Stimulated activated CD4-positive, alpha-beta T cell treated with anti-CD3 and anti-CD28 coated beads, Interleukin-12 subunit alpha, Interleukin-12 subunit beta, amount 100 ng/mL, for 48 hours (primary cell): ENCODE data around the gene TXNDC5.

ENCODE experiments used
- DNase-seq, 3 donors: peaks; one replicate each; pipeline ENCODE4 v3.0.0-alpha.2; 2020; ENCODE audit warnings: low read depth in 2 of 3, low spot score in 1 of 3

The TXNDC5 gene

DNA sequence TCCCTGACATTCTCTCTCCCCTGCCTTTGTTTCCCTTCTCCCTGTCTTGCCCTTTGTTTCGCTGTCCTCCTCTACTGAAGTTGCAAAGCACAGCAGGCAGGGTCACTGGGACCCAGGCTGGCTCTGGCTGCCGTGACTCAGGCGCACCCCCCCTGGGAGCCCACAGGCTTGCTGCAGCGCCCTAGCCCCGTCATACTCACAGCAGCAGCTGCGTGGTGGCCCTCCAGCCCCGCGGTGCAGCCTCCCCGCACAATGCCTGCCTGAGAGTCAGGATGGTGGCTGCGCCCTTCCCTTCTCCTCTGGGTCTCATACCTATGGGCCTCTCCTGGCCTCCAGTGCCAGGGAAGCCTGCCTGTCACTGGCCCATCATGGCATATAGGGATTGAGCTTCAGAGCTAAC is 41.7 kb downstream of the TXNDC5 start:
- no peak for DNase-seq

- no peak for DNase-seq
Observed at GRCh38 chr6:7866526-7866925, 44.1 kb downstream of the TXNDC5 start.

DNA sequence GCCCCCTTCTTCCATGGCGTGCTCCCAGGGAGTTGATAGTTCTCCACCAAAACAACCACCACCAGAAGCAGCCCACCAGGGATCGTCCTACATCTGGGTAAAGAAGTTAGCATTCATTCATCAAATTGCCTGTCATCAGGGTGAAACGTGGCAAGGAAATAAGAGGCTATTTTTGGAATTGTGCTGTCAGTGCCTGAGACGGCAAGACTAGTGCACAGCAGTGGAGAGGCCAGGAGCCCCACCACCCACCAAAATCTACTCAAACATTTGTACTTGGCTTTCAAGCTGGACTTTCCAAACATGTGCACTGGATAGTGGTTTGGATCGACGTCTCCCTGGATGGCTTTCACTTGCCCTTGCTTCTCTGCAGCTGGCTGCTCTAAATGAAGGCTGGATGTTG is 44.8 kb downstream of the TXNDC5 start:
- DNase-seq = no peak

GRCh38 chr6:7859591-7859990 is 51.0 kb downstream of the TXNDC5 start:
- DNase-seq = no peak

DNA sequence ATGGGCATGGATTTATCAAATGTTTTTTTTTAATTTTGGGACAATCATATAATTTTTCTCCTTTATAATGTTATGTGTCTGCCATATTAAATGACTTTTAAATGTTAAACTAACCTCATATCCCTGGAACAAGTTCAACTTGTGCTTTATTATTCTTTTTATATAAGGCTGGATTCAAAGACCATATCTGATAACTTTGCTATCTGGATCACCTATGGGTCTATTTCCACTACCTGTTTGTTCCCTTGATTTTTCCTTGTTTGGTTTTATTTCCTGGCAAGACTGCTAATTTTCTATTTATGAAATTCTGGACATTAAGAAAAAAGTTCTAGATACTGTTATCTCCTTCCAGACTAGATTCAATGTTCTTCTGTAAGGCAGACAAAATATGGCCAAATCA is 58.8 kb downstream of the TXNDC5 start:
- no peak for DNase-seq

DNA sequence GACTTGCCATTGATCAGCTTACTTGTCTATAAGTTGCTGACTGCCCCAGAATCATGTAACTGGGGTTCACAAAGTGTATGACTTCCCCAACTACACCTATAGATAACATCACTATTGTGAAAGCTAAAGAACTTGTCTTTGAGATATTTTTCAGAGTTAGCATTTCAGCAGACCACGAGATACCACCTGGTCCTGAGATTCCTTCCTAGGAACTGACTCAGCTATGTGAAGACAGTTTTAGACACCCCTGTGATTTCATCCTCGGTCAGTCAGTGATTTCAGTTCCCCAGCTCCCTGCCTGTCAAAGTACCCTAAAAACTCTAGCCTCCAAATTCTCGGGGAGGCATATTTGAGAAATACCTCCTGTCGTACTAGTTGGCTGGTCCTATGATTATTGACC is 62.4 kb downstream of the TXNDC5 start:
- no peak for DNase-seq

DNA sequence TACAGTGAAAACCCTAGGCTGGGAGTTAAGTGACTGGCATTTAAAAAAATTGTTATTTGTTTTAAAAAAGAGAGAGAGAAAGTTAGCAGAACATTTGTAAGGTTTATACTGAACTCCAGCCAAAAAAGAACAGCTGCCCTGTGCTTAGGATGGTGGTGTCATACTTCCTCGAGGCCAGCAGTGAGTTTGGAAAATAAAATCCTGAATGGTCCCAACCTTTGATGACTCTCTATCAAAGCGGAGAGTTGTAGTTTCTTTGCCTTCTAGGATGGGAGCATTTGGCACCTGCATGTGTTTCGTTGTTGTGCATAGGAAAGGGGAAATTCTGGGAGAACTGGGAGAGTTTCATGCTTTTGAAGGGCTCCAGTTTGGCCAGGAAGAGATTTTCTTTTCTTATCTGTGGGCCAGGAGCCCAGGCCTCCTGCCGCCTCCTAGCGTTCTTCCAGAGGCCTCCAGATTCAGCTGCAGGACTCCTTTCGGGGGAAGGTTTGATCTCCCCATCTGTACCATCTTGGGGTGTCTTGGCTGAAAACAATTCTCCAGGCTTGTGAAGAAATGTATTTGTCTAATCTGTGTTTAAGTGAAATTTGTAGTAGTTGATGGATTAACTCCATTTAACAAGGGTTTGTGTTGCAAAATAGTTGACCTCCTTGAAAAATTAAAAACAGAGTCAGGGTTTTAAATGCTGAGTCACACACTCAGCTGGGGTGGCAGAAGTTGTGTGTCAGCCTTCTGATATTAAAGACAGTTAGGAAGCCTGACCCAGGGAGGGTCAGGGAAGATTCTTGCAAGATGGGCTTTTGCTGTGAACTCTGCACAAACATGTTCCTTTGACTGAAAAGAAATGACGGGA is 63.4 kb downstream of the TXNDC5 start:
- no peak for DNase-seq

DNA sequence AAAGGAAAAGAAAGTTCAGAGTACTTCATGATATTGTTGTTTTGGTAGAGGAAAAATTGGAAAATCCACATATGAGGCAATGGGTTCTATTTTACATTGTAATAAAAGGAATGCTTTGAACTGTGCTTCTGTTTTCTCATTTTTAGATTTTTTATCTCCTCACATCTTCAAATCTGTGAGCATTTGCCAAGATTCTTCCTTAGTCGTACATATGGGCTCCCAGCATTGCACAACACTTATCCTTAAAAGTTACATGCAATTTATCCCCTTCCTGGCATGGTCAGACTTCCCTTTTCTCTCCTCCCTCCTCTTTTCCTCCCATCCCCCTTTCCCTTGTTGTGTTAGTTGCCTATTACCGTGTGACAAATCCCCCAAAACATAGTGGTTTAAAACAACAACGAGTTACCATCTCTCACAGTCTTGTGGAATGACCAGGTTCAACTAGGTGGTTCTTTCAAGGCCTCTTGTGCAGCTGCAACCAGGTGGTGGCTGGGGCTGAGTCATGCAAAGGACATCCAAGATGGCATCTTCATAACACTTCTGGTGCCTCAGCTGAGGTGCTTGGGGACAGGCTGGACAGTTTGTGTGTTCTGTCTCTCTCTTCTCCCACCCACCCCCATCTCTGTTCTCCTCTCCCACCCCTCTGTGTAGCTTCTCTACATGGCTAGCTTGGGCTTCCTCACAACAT is 68.7 kb downstream of the TXNDC5 start:
- no peak for DNase-seq

DNA sequence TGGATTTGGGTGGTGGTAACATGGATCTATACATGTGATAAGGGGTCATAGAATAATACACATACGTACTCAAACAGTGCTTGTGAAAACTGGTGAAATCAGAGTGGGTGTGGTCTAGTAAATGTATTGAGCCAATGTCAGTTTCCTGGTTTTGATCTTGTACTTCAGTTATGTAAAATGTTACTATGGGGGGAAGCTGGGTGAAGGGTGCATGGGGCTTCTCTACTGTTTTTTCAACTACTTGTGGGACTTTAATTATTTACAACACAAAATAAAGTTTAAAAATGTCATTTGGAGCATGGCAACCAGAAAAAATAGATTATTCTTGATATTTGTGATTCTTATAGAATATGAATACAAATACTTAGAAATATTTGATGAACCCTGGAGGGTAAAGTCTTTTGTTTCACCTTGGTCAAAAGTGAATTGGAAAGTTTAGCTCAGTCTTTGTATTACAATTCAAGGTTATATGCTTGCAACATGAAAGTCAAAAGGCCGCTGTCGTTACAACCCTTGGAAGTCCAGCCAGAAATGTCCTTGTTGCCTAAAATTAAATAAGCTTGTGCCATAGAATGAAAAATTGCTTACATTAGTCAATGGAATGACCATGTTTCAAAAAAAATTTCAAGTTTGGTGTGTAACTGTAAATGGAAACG is 74.1 kb downstream of the TXNDC5 start:
- no peak for DNase-seq

GRCh38 chr6:7833751-7834070 is 76.9 kb downstream of the TXNDC5 start:
- no peak for DNase-seq

- no peak for DNase-seq
Observed at GRCh38 chr6:7832904-7833750, 77.5 kb downstream of the TXNDC5 start.
